ENCODE measurements around the gene NDUFA13. TPM values are rescaled to one million over a fixed set of nuclear protein-coding genes. Genes with fewer than 3 reads are reported as not detected.
"Not testable (repeated sequence)": the region's sequence is repeated elsewhere in the genome, so short reads cannot be mapped to it uniquely, and the experiment has no call there.

The NDUFA13 gene
- total and polyA plus RNA-seq, 12 donors: 17.0 to 558 (median 326) TPM

DNA sequence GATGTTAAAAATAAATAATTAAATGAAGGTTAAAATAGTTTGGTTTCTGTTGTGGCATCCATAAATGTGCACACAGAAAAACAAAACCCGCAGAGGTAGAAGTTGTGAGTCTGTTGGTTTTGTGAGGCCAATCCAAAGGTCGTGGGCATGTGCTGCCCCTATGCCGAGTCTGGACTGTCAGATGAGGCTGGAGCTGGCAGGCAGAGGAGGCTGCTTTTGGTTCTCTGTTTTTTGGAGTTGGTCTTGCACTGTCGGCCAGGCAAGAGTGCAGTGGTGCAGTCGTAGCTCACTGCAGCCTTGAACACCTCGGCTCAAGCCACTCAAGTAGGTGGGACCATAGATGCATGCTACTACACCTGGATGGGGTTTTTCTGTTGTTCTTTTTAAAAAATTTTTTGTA is 44.3 kb upstream of the NDUFA13 start:
- Histone ChIP-seq H3K27ac (no peak overlapping the region), H3K4me1 (replicated peaks in 1 of 2) (peaks cover 9 to 24% of the 10 kb centered on the region in 2 donors), H3K27me3 (no peaks in the 10 kb centered on the region), H3K36me3 (replicated peaks in 1 of 2) (peaks cover 0 to 4% of the 10 kb centered on the region in 2 donors), H3K9me3 (replicated peaks in 1 of 3) (peaks cover 0 to 18% (median 0%) of the 10 kb centered on the region in 3 donors), H3K4me3 (no peak overlapping the region)
- intact Hi-C loops (cut with DNase I): no loop called here
- no peak for DNase-seq
- no peak for TF ChIP-seq POLR2A (IDR thresholded peaks at IDR 0.05)
- TF ChIP-seq, protein P1, sequence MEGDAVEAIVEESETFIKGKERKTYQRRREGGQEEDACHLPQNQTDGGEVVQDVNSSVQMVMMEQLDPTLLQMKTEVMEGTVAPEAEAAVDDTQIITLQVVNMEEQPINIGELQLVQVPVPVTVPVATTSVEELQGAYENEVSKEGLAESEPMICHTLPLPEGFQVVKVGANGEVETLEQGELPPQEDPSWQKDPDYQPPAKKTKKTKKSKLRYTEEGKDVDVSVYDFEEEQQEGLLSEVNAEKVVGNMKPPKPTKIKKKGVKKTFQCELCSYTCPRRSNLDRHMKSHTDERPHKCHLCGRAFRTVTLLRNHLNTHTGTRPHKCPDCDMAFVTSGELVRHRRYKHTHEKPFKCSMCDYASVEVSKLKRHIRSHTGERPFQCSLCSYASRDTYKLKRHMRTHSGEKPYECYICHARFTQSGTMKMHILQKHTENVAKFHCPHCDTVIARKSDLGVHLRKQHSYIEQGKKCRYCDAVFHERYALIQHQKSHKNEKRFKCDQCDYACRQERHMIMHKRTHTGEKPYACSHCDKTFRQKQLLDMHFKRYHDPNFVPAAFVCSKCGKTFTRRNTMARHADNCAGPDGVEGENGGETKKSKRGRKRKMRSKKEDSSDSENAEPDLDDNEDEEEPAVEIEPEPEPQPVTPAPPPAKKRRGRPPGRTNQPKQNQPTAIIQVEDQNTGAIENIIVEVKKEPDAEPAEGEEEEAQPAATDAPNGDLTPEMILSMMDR (IDR thresholded peaks at IDR 0.05): no peak
- 82 to 93% (median 86%) methylated on average over 6 of the region's 6 CpGs for WGBS, 4 donors

GRCh38 chr19:19472106-19472505 is 43.9 kb upstream of the NDUFA13 start:
- Histone ChIP-seq H3K9me3 (replicated peaks in 1 of 3) (peaks cover 0 to 18% (median 0%) of the 10 kb centered on the region in 3 donors), H3K4me1 (replicated peaks in 1 of 2) (peaks cover 9 to 24% of the 10 kb centered on the region in 2 donors)
- H3K36me3 ChIP-seq (replicated peaks in 1 of 2); H3K27ac ChIP-seq; H3K27me3 ChIP-seq; H3K4me3 ChIP-seq; DNase-seq; intact Hi-C loops (cut with DNase I): not testable (repeated sequence)
- WGBS, 4 donors: 75 to 89% (median 85%) methylated on average over 5 of the region's 5 CpGs

GRCh38 chr19:19475015-19475765 is 40.8 kb upstream of the NDUFA13 start:
- no peaks in the 10 kb centered on the region for H3K27me3 ChIP-seq
- intact Hi-C loops (cut with DNase I): no loop called here
- H3K27ac ChIP-seq: peak overlapping the region in 3 of 5 donors; percentile 36 to 79 (median 56)
- H3K36me3 ChIP-seq (replicated peaks in 1 of 2): no peaks in the 10 kb centered on the region
- peak in 6 of 7 donors; percentile 58 to 82 (median 78) for DNase-seq
- H3K9me3 ChIP-seq (replicated peaks in 1 of 3): no peaks in the 10 kb centered on the region
- no peak overlapping the region for H3K4me3 ChIP-seq
- TF ChIP-seq, protein P1 (IDR thresholded peaks at IDR 0.05): no peak
- peak in 1 of 2 donors; percentile 12 for TF ChIP-seq POLR2A (IDR thresholded peaks at IDR 0.05)
- WGBS, 4 donors: 57 to 86% (median 69%) methylated on average over 4 to 21 of the region's 21 CpGs
- peaks cover 9 to 24% of the 10 kb centered on the region in 2 donors for H3K4me1 ChIP-seq (replicated peaks in 1 of 2)

DNA sequence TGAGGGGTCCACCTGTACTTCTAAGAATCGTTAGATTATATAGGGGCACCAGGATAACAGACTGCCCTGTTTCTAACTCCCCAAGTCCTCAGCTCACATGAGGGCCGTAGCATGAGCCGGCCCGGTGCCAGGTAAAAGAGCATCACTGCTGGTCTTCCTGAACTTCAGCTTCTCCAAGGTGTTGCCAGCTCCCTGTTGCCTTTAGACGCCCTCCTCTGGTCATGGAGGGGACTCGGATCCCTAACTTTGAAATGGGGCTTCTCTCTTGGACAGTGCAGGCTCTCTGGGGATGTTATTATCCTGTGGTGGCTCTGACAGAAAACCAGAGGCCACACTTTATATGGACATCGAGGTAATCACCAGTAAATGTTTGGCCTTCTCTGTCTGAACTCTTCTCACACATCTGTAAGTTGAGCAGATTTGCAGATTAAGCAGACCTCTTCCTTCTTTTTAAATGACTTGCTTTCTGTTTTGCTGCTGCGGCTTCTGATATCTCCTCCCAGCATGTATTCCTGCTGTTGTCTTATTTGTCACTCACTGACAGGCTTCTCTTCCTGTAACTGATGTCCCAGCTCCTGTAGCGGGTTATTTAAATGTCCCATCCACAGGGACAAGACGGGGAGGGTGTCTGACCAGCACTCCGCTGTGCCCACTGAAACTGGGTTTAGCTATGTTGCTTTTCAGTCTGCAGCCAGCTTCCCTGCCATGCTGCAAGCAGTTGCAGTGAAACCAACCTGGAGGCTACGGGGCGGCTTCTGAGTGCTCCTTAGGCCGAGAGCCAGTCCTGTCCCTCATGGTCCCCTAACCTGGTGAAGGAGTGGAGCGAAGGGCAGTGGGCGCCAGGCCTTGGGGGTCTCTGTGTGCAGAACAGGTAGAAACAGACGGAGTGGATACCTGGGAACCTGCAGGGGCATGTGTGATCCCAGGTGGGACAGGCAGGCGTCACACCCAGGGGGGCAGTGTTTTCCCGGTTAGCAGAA is 39.9 kb upstream of the NDUFA13 start:
- intact Hi-C loops (cut with DNase I): no loop called here
- WGBS, 4 donors: 76 to 82% (median 80%) methylated on average over 16 to 19 of the region's 19 CpGs
- Histone ChIP-seq H3K27me3 (no peaks in the 10 kb centered on the region), H3K36me3 (replicated peaks in 1 of 2) (no peaks in the 10 kb centered on the region), H3K9me3 (replicated peaks in 1 of 3) (no peaks in the 10 kb centered on the region), H3K27ac (peak overlapping the region in 1 of 5 donors; percentile 79), H3K4me1 (replicated peaks in 1 of 2) (peaks cover 9 to 24% of the 10 kb centered on the region in 2 donors), H3K4me3 (no peak overlapping the region)
- DNase-seq: no peak
- TF ChIP-seq, protein P1 (IDR thresholded peaks at IDR 0.05): peak in 3 of 6 experiments; percentile 8 to 39 (median 25)
- no peak for TF ChIP-seq POLR2A (IDR thresholded peaks at IDR 0.05)
